ENCODE measurements around the gene NRXN2.
"Not testable (repeated sequence)": the region's sequence is repeated elsewhere in the genome, so short reads cannot be mapped to it uniquely, and the experiment has no call there.

Gene NRXN2

GRCh38 chr11:64720167-64720566 is 2.8 kb downstream of the NRXN2 start:
- no peak for DNase-seq

- DNase-seq: no peak
Measured at GRCh38 chr11:64719406-64719805, 3.6 kb downstream of the NRXN2 start.

- no peak for DNase-seq
Measured at GRCh38 chr11:64718780-64719124, 4.2 kb downstream of the NRXN2 start.

- DNase-seq: no peak
Measured at GRCh38 chr11:64718084-64718779, 4.8 kb downstream of the NRXN2 start.

GRCh38 chr11:64717268-64717578 is 5.8 kb downstream of the NRXN2 start:
- DNase-seq: no peak

GRCh38 chr11:64716473-64717267 is 6.3 kb downstream of the NRXN2 start:
- no peak for DNase-seq

- no peak for DNase-seq
Measured at GRCh38 chr11:64715756-64716472, 7.1 kb downstream of the NRXN2 start.

- no peak for DNase-seq
Measured at GRCh38 chr11:64715110-64715509, 7.9 kb downstream of the NRXN2 start.

- DNase-seq: no peak
Measured at GRCh38 chr11:64714666-64715065, 8.3 kb downstream of the NRXN2 start.

GRCh38 chr11:64713781-64714363 is 9.1 kb downstream of the NRXN2 start:
- DNase-seq: no peak

GRCh38 chr11:64713016-64713707 is 9.8 kb downstream of the NRXN2 start:
- DNase-seq: no peak

GRCh38 chr11:64712430-64713015 is 10.5 kb downstream of the NRXN2 start:
- DNase-seq: no peak

- DNase-seq: no peak
Measured at GRCh38 chr11:64711956-64712362, 11.0 kb downstream of the NRXN2 start.

GRCh38 chr11:64711138-64711955 is 11.7 kb downstream of the NRXN2 start:
- DNase-seq: no peak

GRCh38 chr11:64710418-64711137 is 12.4 kb downstream of the NRXN2 start:
- no peak for DNase-seq

- DNase-seq: no peak
Measured at GRCh38 chr11:64705501-64705900, 17.5 kb downstream of the NRXN2 start.

- no peak for DNase-seq
Measured at GRCh38 chr11:64703048-64703447, 19.9 kb downstream of the NRXN2 start.

GRCh38 chr11:64701956-64702355 is 21.0 kb downstream of the NRXN2 start:
- DNase-seq: not testable (repeated sequence)

GRCh38 chr11:64698427-64698826 is 24.6 kb downstream of the NRXN2 start:
- no peak for DNase-seq

- DNase-seq: no peak
Measured at GRCh38 chr11:64697663-64698375, 25.2 kb downstream of the NRXN2 start.

Measured in central memory CD4-positive, alpha-beta T cell (primary cell).